Measurements from ENCODE around the gene ANP32B.

Gene ANP32B

DNA sequence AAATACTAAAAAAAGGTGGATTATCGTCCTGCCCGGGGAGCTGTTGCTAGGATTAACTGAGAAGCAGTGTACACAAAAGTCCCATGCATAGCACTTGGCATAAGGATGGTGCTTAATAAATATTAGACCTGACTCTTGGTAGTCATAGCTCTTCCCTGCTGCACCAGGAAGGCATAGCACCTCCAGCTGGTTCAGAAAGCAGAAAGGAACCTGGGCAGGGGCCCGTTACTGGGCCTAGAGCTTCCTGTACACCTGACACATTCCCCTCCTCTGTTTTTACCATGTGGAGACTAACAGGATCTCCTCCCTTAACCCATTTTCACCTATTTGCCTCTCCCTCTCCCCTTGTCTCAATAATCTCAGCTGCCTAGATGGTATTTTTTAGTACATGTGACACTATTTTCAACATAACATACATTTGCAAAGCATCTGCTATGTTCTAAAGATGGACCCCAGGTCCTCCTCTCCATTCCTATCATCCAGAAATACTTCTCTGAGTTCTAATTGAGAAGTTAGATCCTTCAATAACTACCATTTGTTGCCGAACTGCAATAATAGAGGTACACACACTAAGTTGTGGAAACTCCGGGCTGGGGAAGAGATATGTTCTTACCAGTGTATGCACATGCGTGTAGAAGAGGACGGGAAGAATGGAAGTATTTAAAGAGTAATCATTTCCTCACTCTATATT lies 3.2 kb upstream of the ANP32B start:
- no peak for TF ChIP-seq CTCF (IDR thresholded peaks at IDR 0.05; ENCODE audit: extremely low read depth, missing control alignments)
- no peak for DNase-seq (ENCODE audit: low spot score)

DNA sequence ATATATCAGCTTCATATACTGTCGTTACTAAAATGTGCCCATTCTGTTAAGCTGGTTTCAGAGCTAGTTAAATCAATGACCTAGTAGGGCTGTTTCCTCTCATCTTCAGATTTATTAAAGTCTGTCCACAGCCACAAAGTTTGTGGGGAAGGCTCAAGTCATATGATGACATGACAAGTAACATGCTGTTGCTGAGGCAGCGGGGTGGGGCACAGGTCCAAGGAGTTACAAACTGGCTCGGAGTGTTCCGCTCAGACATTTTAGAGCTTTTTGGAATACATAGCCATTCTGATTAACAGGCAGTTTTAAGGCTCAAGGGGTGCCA lies 2.7 kb upstream of the ANP32B start:
- DNase-seq (ENCODE audit: low spot score): no peak
- no peak for TF ChIP-seq CTCF (IDR thresholded peaks at IDR 0.05; ENCODE audit: extremely low read depth, missing control alignments)

DNA sequence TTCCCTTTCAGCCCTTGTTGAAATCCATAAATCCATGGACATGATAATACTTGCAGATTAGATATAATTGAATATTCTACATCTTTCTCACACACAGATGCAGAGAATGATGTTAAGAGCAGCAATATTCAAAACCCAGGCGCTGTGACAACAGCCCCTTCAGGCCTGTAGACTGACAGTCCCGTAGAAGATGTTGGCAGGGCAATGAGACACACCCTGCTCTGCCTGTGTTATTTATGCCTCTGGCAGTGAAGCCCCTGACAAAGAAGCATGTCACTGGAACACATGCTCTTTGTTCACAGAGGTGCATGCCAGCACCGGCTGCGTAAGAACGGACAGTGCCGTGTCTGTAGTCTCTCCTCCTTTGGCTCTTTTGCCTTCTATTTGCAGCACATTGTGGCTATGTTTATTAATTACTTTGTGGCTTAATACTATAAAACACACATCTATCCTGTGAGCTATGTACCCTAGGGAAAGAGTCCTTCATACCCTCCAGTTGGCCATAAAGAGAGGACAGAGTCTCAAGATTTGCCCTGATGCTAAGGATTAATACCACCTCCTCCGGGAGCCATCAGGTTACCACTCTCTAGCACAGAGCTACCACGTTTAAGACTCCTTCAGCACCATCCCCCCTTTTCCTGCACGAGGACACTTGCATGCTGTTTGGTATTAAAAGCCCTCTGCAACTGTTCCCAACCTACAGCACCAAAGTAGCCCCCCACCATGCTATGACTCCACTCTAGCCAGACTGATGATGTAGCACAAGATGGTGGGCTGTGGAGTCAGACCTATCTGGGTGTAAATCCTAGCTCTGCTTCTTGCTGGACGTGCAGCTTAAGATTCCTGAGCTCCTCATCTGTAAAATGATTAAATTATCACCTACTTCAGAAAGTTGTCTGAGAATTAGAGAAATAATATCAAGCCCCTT lies 2.0 kb upstream of the ANP32B start:
- TF ChIP-seq CTCF (IDR thresholded peaks at IDR 0.05; ENCODE audit: extremely low read depth, missing control alignments): no peak
- DNase-seq (ENCODE audit: low spot score): no peak

DNA sequence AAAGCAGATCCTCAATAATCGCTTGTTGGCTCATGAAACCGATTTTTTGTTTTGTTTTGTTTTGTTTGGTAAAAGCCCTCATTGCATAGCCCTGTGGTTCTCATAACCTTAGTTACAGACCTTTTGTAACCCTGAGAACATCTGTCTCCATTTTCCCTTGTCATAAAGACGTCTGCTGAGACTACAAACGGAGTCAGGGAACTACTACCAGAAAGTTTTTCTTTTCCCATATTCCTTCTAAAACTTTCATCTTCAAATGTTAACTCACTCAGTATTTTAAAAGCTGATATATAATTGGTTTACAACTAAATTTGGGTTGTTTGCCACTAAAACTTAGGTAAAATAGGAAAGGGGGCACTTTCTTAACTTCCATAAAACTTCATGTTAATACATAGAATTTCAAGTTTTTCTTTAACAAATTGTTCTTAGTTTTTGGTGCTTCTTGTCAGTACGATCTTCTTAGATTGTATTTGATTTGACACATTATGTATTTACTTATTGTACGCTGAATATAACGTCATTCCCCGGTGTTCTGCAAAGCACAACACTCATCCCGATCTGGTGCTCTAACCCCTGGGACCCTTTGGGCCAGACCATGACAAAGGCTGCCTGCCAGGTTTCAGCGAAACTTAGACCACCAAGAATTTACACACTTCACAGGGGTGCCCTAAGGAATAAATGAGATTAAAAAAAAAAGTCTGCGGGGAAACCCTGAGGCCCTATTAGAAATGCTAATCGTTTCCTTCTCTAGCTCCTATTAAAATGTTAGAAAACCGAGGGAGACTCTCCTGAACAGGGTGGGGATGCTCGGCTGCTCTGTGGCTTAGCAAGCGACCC lies 1.1 kb upstream of the ANP32B start:
- no peak for DNase-seq (ENCODE audit: low spot score)

DNA sequence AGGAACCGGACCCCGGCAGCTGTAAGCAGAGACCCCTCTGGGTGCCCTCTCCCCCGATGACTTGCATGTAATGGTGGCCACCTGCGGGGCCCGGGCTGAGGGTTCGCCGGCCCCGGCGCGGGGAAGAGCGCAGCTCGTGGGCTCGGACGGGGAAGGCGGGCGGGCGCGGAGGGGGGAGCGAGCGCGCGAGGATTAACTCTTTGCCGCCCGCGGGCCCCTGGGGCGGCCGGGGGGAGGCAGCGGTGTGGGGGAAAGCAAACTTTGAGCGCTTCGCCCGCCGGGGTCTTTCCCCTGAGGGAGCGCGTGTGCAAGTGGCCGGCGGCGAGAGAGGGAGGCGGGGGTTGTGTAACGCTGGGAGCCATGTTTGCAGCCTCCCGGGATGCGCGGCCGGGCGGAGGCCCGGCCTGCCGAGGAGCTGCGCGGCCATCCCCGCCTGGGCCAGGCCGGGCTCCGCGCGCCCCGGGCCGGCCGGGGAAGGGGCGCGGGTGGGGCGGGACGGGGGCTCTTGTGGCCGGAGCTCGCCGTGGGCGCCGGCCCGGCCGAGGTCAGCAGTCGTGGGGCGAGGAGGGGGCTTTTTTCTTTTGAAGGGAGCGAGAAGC lies 547 bp downstream of the ANP32B start:
- DNase-seq (ENCODE audit: low spot score): peak; percentile 79
- TF ChIP-seq CTCF (IDR thresholded peaks at IDR 0.05; ENCODE audit: extremely low read depth, missing control alignments): no peak

More for the DNA sequence above, 1.1 kb upstream of the ANP32B start:
- TF ChIP-seq CTCF (IDR thresholded peaks at IDR 0.05; ENCODE audit: extremely low read depth, missing control alignments): no peak

GRCh38 chr9:97984188-97985057 lies 1.3 kb downstream of the ANP32B start:
- TF ChIP-seq CTCF (IDR thresholded peaks at IDR 0.05; ENCODE audit: extremely low read depth, missing control alignments): no peak
- DNase-seq (ENCODE audit: low spot score): peak; percentile 89

Measured in GM20000 (cell line).